GM10266 (cell line): ENCODE results near the gene PI4K2A.

ENCODE experiments used
- DNase-seq: peaks from one replicate; pipeline ENCODE4 v3.0.0; 2012; ENCODE audit errors: extremely low spot score
- CTCF ChIP-seq: IDR thresholded peaks from 2 replicates; pipeline ENCODE4 v1.5.1; 2012; ENCODE audit warnings: mild to moderate bottlenecking, low read depth; ENCODE audit not compliant: control insufficient read depth, insufficient read depth; ENCODE audit errors: missing control alignments

PI4K2A gene

GRCh38 chr10:97708976-97709946 is 68.8 kb downstream of the PI4K2A start:
- peak; percentile 60 for TF ChIP-seq CTCF
- no peak for DNase-seq

- no peak for DNase-seq
- TF ChIP-seq CTCF, result no peak
Observed at GRCh38 chr10:97711640-97712572, 71.4 kb downstream of the PI4K2A start.

- TF ChIP-seq CTCF, result no peak
- DNase-seq, result no peak
Observed at GRCh38 chr10:97713339-97713825, 72.9 kb downstream of the PI4K2A start, which contains the start of gene MARVELD1. Gene MARVELD1, plus strand, starts transcription at chr10:97713730. Its CDS starts 147 bp downstream, at chr10:97713877.

- peak; percentile 86 for DNase-seq
Observed at GRCh38 chr10:97713826-97714400, 73.4 kb downstream of the PI4K2A start.

GRCh38 chr10:97714401-97715258 is 74.2 kb downstream of the PI4K2A start:
- peak; percentile 68 for DNase-seq
- no peak for TF ChIP-seq CTCF

More at GRCh38 chr10:97713826-97714400, 73.4 kb downstream of the PI4K2A start:
- peak; percentile 49 for TF ChIP-seq CTCF

- no peak for DNase-seq
- TF ChIP-seq CTCF, result no peak
Observed at GRCh38 chr10:97715259-97715874, 74.9 kb downstream of the PI4K2A start.
